ENCODE data around the gene PPCDC.

PPCDC gene

GRCh38 chr15:75044258-75044878 is 21.0 kb downstream of the PPCDC start:
- no peak for DNase-seq (ENCODE audit: low spot score)

DNA sequence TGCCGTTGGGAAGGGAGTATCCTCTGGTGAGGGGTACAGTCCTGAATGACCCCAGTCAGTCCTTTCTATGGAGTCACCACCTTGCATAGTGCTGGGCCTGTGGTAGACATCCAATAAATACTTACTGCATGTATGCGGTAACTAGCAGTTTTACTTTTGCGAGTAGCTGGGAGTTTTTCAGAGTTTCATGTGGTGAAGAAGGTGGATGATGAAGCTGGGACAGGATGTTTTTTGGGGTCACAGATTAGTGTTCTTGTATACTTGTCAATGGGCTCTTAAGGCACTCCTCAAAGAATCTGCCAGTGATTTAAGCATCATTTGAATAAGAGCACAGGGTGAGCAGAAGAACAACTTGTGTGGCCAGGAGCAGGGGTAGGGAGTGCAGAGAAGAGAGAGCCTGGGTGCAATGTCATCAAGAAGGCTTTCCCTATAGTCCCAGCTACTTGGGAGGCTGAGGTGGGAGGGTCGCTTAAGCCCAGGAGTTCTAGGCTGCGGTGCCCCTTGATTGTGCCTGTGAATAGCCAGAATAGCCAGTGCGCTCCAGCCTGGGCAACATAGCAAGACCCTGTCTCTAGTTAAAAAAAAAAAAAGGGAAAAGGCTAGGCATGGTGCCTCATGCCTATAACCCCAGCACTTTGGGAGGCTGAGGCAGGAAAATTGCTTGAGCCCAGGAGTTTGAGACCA is 22.1 kb downstream of the PPCDC start:
- DNase-seq (ENCODE audit: low spot score): no peak

DNA sequence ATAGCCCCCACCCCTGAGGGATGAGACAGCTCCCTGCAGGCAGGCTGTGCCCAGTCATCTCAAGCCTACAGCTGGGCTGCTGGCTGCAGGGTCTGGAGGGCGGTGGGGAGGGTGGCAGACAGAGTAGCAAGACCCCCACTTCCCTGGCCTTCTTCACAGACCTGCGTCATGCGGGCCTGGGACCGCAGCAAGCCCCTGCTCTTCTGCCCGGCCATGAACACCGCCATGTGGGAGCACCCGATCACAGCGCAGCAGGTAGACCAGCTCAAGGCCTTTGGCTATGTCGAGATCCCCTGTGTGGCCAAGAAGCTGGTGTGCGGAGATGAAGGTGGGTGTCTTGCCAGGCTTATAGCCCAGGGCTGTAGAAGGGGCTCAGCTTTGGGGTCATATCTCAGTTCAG is 25.0 kb downstream of the PPCDC start:
- DNase-seq (ENCODE audit: low spot score): no peak

DNA sequence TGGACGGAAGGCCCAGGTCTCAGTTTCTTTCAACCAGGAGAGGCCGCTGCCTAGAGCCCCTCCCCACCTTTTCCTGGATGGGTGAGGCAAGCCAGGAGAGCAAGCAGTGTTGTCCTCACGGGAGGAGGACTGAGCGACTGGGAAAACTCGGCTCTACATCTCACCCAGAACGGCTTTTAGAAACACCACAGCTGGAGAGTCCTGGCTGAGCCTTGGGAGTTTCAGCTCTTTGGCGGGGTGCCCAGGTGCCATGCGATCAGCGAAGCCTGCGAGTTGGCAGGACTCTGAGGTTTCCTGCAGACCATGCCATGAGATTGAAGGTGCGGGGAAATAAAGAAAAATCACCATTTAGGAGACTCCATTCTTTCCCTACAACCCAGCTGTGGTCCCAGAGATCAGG is 26.0 kb downstream of the PPCDC start:
- DNase-seq (ENCODE audit: low spot score): no peak

- DNase-seq (ENCODE audit: low spot score): no peak
Observed at GRCh38 chr15:75050283-75050682, 26.9 kb downstream of the PPCDC start.

DNA sequence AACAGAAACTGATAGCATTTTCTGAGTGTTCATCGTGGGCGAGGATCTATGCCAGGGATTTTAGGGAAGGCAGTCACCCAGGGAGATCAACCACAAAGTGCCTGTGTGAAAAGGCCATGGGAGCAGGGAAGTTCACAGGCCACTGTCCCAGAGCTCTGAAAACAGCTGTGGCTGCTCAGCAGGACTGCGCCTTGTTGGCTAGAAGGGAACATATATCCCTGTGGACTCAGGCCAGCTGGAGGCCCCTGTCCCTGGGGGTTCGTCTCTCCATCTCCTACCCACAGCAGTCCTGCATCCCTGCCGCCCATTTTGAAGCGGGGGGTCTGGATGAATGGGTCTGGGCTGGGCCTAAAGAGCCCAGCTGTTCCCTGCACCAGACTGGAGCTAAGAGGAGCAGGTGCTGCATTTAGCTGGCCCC is 27.8 kb downstream of the PPCDC start:
- no peak for DNase-seq (ENCODE audit: low spot score)

DNA sequence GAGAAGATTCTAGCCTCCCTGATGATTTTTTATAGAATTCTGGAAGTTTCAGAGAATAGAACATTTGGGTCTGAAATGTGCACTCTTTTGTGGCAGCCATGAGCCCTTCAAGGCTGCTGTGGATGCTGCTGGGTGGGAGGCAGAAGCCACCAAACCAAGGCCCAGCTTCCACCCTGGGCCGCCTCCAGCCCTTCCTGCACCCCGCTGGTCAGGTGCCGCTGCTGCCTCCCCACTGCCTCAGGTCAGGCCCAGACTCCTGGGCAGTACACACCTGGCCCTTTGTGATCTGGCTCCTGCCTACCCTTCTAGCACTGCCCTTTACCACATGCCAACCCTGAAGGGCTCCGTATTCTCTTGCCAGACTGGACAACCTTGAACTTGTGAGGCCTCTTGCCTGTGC is 28.3 kb downstream of the PPCDC start:
- DNase-seq (ENCODE audit: low spot score): no peak

GRCh38 chr15:75052972-75053747 is 29.8 kb downstream of the PPCDC start:
- no peak for DNase-seq (ENCODE audit: low spot score)

DNA sequence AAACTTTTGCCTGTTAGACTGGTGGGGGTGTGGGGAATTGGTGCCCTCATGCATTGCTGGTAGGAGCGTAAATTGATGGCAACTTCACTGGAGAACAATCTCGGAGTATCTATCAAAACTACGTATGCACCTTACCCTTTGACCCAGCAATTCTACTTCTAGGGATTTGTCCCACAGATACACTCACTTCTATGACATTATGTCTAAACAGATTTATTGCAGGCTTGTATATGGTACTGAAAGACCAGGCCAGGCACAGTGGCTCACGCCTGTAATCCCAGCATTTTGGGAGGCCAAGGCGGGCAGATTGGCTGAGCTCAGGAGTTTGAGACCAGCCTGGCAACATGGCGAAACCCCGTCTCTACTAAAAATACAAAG is 30.3 kb downstream of the PPCDC start:
- DNase-seq (ENCODE audit: low spot score): no peak

GRCh38 chr15:75054172-75054897 is 30.9 kb downstream of the PPCDC start:
- DNase-seq (ENCODE audit: low spot score): no peak

DNA sequence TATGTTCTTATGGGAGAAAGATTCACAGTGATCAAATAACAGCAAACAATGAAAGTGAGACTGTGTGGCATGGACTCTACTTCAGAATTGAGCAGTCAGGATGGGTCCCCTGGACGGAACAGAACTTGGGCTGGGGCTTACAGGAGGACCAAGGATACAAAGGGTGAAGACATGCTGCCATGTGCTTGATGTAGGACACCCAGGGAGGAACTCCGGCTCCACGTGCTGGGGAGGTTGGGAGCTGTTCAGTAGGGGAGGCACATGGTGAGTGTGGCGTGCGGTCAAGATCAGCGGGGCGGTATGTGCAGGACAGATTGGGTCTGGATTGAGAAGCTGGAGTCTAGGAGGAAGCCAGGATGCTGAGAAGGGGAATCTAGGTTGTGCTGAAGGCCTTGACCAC is 32.6 kb downstream of the PPCDC start:
- no peak for DNase-seq (ENCODE audit: low spot score)

- DNase-seq (ENCODE audit: low spot score): no peak
Observed at GRCh38 chr15:75058127-75058905, 34.9 kb downstream of the PPCDC start.

DNA sequence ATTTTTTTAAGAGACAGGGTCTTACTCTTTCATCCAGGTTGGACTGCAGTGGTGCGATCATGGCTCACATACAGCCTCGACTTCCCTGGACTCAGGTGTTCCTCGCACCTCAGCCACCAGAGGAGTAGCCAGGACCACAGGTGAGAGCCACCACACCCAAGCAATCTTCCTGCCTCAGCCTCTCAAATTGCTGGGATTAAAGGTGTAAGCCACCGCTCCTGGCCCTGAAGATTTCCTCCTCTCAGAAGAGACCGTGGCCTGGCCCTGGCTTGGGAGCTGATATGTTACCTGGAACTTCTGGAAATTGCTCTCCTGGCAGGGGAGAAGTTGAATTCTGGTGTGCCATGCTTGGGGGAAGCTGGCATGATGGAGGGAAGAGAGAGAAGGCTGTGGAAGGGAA is 36.2 kb downstream of the PPCDC start:
- no peak for DNase-seq (ENCODE audit: low spot score)

DNA sequence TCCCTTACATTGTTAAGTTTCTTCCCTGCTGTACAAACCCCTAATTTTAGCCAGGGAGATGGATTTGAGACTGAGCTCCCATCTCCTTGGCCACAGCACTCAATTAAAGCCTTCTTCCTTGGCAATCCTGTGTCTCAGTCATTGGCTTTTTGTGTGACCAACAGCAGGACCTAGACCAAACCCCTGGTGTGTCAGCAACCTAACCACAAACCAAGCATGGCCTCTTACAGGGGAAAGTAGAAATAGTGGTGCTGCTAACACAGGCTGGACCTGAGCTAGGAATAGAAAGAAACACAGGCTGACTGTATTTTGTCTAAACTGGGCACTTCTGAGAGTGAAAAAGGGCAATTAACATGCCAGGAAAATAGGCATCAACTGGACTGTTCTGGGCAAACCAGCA is 37.9 kb downstream of the PPCDC start:
- no peak for DNase-seq (ENCODE audit: low spot score)

- no peak for DNase-seq (ENCODE audit: low spot score)
Observed at GRCh38 chr15:75062706-75063105, 39.3 kb downstream of the PPCDC start.

GRCh38 chr15:75063338-75063737 is 39.9 kb downstream of the PPCDC start:
- no peak for DNase-seq (ENCODE audit: low spot score)

GRCh38 chr15:75063889-75064288 is 40.5 kb downstream of the PPCDC start:
- no peak for DNase-seq (ENCODE audit: low spot score)

DNA sequence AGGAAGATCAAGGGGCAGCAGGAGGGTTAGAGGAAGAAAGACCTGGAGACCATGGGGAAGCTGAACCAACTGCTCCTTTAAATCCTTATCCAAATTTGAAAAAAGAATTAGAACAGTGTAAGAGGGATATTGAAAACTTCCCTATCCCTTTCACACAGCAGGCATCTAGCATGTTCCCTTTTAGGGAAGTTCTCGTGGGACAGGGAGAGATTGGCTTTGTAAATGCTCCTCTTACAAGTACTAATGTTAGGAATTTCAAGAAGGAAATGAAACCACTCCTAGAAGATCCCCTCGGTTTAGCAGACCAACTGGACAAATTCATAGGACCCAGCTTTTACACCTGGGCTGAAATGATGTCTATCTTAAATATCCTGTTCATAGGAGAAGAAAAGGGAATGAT is 41.5 kb downstream of the PPCDC start:
- no peak for DNase-seq (ENCODE audit: low spot score)

DNA sequence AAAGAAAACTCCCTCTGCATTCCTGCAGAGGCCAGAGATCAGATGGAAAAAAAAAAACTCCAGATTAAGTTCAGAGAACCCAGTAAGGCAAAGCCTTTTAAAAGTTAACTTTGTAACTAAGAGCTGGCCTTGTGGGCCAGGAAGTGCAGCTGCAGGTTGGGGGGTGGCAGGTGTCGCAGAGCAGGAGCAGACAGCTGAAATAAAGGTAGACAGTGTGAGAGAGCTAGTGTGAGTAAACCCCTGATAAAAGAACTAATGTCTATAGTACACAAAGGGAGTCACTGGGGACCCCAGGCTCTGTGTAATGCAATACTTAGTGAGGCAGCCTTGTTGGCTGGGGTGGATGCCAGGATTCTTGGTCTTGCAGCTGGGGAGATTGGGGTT is 42.1 kb downstream of the PPCDC start:
- no peak for DNase-seq (ENCODE audit: low spot score)

GRCh38 chr15:75065851-75066509 is 42.6 kb downstream of the PPCDC start:
- DNase-seq (ENCODE audit: low spot score): no peak

GRCh38 chr15:75067123-75067830 is 43.9 kb downstream of the PPCDC start:
- DNase-seq (ENCODE audit: low spot score): no peak

All from LoVo (cell line).